AG04449 (cell line): ENCODE results near the gene ZRANB3.
A peak's percentile ranks its signal among the peaks of the same experiment; 100 is the strongest.

ENCODE experiments used
- CTCF ChIA-PET: fragments of 350-600 bp; formaldehyde crosslinking; extraction: SDS; loops from one replicate; lab custom pipeline; 2021; ENCODE audit warnings: antibody characterized with exemption; lab: Yijun Ruan, JAX
- POLR2A ChIA-PET: fragments of 400-600, 350-600 bp; formaldehyde crosslinking; extraction: SDS; loops from one replicate; lab custom pipeline; 2020; ENCODE audit warnings: antibody characterized with exemption, inconsistent platforms; lab: Yijun Ruan, JAX
- DNase-seq: peaks from one replicate; pipeline ENCODE4 v3.0.0-alpha.2; 2010; ENCODE audit warnings: low read depth, low spot score
- H3K4me3 ChIP-seq: 2 replicates; pipeline ENCODE4 v1.5.1; 2011; ENCODE audit warnings: low read depth, mild to moderate bottlenecking, control low read depth, low read length
- TF ChIP-seq, protein P1 (sequence below): IDR thresholded peaks from one replicate; pipeline ENCODE4 v1.5.1; 2011; ENCODE audit warnings: mild to moderate bottlenecking, moderate library complexity, low read length, control low read depth, inconsistent platforms; ENCODE audit not compliant: insufficient read depth; ENCODE audit errors: missing control alignments

ZRANB3 gene

GRCh38 chr2:135530313-135531230 lies at the start of gene ZRANB3:
TSS of gene ZRANB3 (minus strand) at chr2:135531218.
- peak within 1 kb of the TSS; percentile 78 for H3K4me3 ChIP-seq
- POLR2A ChIA-PET = no interaction called here
- CTCF ChIA-PET = interaction anchor here (1.2 kb wide), 1 partner anchor 179 kb away, joined by 3 read pairs; no protein-coding TSS in a partner anchor
- TF ChIP-seq, protein P1, sequence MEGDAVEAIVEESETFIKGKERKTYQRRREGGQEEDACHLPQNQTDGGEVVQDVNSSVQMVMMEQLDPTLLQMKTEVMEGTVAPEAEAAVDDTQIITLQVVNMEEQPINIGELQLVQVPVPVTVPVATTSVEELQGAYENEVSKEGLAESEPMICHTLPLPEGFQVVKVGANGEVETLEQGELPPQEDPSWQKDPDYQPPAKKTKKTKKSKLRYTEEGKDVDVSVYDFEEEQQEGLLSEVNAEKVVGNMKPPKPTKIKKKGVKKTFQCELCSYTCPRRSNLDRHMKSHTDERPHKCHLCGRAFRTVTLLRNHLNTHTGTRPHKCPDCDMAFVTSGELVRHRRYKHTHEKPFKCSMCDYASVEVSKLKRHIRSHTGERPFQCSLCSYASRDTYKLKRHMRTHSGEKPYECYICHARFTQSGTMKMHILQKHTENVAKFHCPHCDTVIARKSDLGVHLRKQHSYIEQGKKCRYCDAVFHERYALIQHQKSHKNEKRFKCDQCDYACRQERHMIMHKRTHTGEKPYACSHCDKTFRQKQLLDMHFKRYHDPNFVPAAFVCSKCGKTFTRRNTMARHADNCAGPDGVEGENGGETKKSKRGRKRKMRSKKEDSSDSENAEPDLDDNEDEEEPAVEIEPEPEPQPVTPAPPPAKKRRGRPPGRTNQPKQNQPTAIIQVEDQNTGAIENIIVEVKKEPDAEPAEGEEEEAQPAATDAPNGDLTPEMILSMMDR = no peak
- peak; percentile 91 for DNase-seq

GRCh38 chr2:135573620-135574019 lies 42.6 kb upstream of the ZRANB3 start:
- CTCF ChIA-PET = interaction anchor here (1.1 to 1.7 kb wide), 3 partner anchors 10 to 144 kb away, joined by 3 to 5 read pairs (median 4); no protein-coding TSS in a partner anchor
- TF ChIP-seq, protein P1 = no peak
- no peak overlapping the region for H3K4me3 ChIP-seq
- POLR2A ChIA-PET = no interaction called here
- DNase-seq = no peak

DNA sequence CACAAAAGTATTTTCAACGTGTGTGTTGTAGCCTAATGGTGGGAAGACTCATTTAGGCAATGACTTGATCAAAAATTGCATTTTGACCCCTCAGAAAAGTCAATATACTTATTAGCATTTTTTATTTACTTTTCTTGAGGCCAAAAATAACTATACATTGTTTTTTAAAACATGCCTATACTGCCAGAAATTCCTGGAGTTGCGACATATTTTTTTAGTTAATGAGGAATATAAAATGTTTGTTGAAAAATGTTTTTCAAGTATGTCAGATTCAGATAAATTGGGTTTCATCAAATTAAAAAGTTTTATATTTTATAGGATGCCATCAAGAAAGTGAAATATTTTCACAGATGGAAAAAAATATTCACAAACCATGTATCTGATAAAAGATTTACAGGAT lies 39.9 kb upstream of the ZRANB3 start:
- H3K4me3 ChIP-seq = no peak overlapping the region
- CTCF ChIA-PET = interaction anchor here (0.9 kb wide), 1 partner anchor 567 kb away, joined by 4 read pairs; no protein-coding TSS in a partner anchor
- POLR2A ChIA-PET = no interaction called here
- TF ChIP-seq, protein P1 = no peak
- DNase-seq = no peak

DNA sequence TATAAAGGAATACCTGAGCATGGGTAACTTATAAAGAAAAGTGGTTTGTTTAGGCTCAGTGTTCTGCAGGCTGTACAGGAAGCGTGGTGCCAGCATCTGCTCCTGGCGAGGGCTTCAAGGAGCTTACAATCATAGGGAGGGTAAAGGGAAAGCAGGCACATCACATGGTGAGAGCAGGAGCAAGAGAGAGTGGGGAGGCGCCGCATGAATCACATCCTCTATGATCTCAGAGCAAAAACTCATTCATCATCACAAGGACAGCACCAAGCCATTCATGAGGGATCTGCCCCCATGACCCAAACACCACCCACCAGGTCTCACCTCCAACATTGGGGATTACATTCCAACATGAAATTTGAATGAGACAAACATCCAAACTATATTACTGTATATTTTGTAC lies 32.8 kb upstream of the ZRANB3 start:
- ChIA-PET CTCF (no interaction called here), POLR2A (no interaction called here)
- DNase-seq = no peak

GRCh38 chr2:135561925-135562324 lies 30.9 kb upstream of the ZRANB3 start:
- ChIA-PET CTCF (no interaction called here), POLR2A (no interaction called here)
- no peak for DNase-seq
- no peak overlapping the region for H3K4me3 ChIP-seq
- TF ChIP-seq, protein P1 = no peak

More for the DNA sequence above, 32.8 kb upstream of the ZRANB3 start:
- TF ChIP-seq, protein P1 = no peak
- H3K4me3 ChIP-seq = no peak overlapping the region

- ChIA-PET POLR2A (no interaction called here), CTCF (interaction anchor here (1.1 kb wide), 1 partner anchor 152 kb away, joined by 4 read pairs; no protein-coding TSS in a partner anchor)
- DNase-seq = no peak
- TF ChIP-seq, protein P1 = no peak
- H3K4me3 ChIP-seq = no peak overlapping the region
Measured at GRCh38 chr2:135557530-135557929, 26.5 kb upstream of the ZRANB3 start.
